PFSK-1 (cell line): ENCODE measurements around the gene NRDE2.

Experiments used
- FOXP2 ChIP-seq: optimal IDR thresholded peaks from 2 replicates; pipeline ENCODE3; 2011; ENCODE audit warnings: borderline replicate concordance, control low read depth, inconsistent platforms; ENCODE audit not compliant: insufficient read depth; ENCODE audit errors: extremely low read length, extremely low read depth
- POLR2AphosphoS5 ChIP-seq: IDR thresholded peaks from 2 replicates; pipeline ENCODE4 v1.6.1; 2012; ENCODE audit warnings: low read depth, mild to moderate bottlenecking, control low read depth, low read length, moderate library complexity
- REST ChIP-seq, 2 experiments: IDR thresholded peaks; 2 replicates each; pipeline versions ENCODE4 v1.6.1 to v1.8.0; 2011 to 2012; ENCODE audit warnings: low read depth in 2 of 2, low read length in 2 of 2, control low read depth in 1 of 2, inconsistent platforms in 1 of 2, mild to moderate bottlenecking in 1 of 2, moderate library complexity in 1 of 2; ENCODE audit not compliant: insufficient read depth in 1 of 2
- SIN3A ChIP-seq: IDR thresholded peaks from 2 replicates; pipeline ENCODE4 v1.6.1; 2012; ENCODE audit warnings: mild to moderate bottlenecking, low read length, moderate library complexity, borderline replicate concordance; ENCODE audit not compliant: insufficient read depth
- TAF1 ChIP-seq: IDR thresholded peaks from 2 replicates; pipeline ENCODE4 v1.6.1; 2012; ENCODE audit warnings: low read length, control low read depth, borderline replicate concordance; ENCODE audit not compliant: insufficient read depth

NRDE2 gene

GRCh38 chr14:90266441-90267154, 65.1 kb downstream of the NRDE2 start:
- TF ChIP-seq REST (IDR thresholded peaks at IDR 0.05; ENCODE audit: insufficient read depth in 1 of 2, low read depth in 2 of 2, low read length in 2 of 2) (no peak), SIN3A (no peak), FOXP2 (no peak), TAF1 (no peak), POLR2AphosphoS5 (no peak)

- no peak for TF ChIP-seq FOXP2
- TF ChIP-seq REST (IDR thresholded peaks at IDR 0.05; ENCODE audit: insufficient read depth in 1 of 2, low read depth in 2 of 2, low read length in 2 of 2), result no peak
- TF ChIP-seq POLR2AphosphoS5, result no peak
- no peak for TF ChIP-seq TAF1
- TF ChIP-seq SIN3A, result no peak
These were observed 67.8 kb downstream of the NRDE2 start for GRCh38 chr14:90263748-90264449.

DNA sequence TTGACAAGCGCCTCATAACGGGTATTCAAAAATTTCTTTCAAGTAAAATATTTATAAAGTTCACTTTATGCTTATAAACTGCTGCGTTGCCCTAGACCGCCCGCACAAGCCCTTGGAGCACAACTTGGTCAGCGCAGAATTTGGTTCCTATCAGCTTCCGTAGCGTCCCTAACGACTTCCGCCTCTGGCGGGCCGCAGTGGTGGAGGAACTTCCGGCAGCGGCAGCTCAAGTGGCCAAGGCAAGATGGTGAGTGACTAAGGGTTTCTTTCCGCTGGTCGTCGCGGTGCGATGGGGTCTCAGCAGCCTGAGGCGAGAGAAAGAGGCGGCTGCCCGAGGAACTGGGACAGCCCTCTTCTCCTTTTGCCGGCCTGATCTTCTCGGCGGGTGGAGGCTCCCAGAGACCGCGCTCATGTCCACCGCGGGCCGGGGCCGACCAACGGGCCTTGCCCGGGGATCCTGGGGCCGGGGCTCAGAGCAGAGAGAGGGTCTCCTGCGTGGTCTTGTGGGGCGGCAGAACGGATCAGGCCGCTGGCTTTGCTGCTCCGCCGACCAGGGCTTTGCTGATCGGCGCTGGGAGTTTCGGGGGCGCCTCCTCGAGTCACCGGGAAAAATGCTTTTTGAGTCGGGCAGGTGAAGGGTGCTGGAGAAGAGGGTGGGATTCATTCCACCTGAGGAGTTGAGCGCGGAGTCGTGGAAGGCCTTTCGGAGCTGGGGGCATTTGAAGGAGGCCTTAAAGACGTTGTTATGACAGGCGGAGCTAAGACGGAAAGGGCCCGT, 75.2 kb downstream of the NRDE2 start, which contains the start of gene PSMC1:
TSS of gene PSMC1 (plus strand) at position 200 of the 778 bp plus-strand sequence. CDS start at position 245, 45 bp downstream.
- TF ChIP-seq REST (IDR thresholded peaks at IDR 0.05; ENCODE audit: insufficient read depth in 1 of 2, low read depth in 2 of 2, low read length in 2 of 2) (0 out of 4 replicates have a peak, but pooled peaks of 1 of the 2 experiments have one; percentile 34), POLR2AphosphoS5 (peak; percentile 76), FOXP2 (no peak), TAF1 (peak; percentile 84; the same call in 1 of the 2 replicates), SIN3A (peak; percentile 31; the same call in 1 of the 2 replicates)

- TF ChIP-seq REST (IDR thresholded peaks at IDR 0.05; ENCODE audit: insufficient read depth in 1 of 2, low read depth in 2 of 2, low read length in 2 of 2) (no peak), FOXP2 (no peak), POLR2AphosphoS5 (no peak), TAF1 (no peak), SIN3A (no peak)
These were observed 75.9 kb downstream of the NRDE2 start for GRCh38 chr14:90255871-90256270.
